HG02970 (cell line): ENCODE measurements around the gene SLC7A7.
"Not testable (repeated sequence)": the region's sequence is repeated elsewhere in the genome, so short reads cannot be mapped to it uniquely, and the experiment has no call there.

ENCODE experiments used
- ATAC-seq: cut with Tn5 transposase; IDR thresholded peaks from one replicate; pipeline ENCODE4 v1.9.1; 2021; ENCODE audit warnings: mild to moderate bottlenecking, moderate library complexity, moderate number of reproducible peaks; ENCODE audit not compliant: unreplicated experiment, low FRiP score

Gene SLC7A7

DNA sequence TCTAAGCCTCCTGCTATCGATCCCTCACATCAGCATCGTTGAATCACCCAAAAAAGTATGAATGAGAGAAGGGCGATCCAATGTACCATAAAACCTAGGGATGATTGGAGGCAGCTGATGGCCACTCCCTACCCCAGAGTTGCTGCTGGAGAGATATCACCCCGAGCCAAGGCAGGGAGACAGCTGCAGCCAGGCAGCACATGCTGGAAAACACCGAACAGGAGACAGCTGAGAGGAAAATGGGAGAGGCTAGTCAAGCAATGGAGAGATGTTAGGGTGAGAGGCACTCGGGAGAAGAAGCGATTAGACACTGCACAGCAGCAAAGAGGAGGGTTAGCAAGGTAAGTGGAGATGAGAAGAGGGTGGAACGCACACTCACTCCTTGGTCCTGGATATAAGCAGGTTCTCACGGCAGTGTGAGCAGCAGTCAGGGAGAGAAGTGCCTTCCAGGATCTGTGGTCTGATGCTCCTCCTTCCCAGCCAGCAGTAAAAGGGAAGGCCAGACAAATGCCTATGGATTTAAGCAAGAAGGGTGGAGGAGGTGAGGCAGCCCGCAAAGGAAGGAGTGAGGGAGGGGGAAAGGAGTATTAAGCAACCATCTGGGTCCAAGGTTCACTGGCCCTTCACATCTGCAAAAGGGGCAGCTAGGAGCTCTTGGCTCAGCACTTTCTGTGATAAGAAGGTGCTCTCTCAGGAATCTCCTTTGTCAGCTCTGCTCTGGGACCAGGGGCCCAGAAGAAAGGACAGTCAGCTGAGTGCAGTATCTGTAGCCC is at the start of gene SLC7A7:
TSS of gene SLC7A7 (minus strand) at position 495 of the 773 bp plus-strand sequence. CDS start 2,037 bp downstream, outside the sequence.
- no peak for ATAC-seq

GRCh38 chr14:22864979-22865378 is 49.7 kb upstream of the SLC7A7 start:
- ATAC-seq = no peak

DNA sequence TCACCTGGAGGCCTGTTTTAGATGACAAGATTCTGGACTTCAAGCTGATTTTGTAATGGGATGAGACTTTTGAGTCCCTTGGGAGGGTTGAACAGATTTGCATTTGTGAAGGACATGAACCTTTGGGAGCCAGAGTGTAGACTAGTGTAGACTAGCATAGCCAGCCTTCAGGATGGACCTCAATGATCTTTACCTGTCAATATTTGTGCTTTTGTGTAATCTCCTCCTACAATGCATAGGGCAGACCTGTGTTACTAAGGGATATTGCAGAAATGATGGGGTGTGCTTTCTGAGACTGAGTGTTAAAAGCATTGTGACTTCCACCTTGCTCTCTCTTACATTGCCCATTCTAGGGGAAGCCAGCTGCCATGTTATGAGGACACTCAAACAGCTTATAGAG is 46.4 kb upstream of the SLC7A7 start:
- no peak for ATAC-seq

DNA sequence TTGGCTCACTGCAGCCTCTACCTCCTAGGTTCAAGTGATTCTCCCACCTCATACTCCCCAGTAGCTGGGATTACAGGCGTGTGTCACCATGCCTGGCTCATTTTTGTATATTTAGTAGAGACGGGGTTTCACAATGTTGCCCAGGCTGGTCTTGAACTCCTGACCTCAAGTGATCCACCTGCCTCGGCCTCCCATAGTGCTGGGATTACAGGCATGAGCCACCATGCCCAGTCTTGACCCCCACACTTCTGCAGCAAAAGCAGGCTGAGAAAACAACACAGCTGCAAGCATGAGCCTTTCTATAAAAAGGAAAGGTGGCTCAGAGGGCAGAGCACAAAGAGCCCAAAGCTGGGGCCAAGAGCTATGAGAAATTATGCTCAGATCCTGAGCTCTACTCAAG is 45.1 kb upstream of the SLC7A7 start:
- not testable (repeated sequence) for ATAC-seq

- ATAC-seq = no peak
These were observed 41.2 kb upstream of the SLC7A7 start for GRCh38 chr14:22856428-22856827.

DNA sequence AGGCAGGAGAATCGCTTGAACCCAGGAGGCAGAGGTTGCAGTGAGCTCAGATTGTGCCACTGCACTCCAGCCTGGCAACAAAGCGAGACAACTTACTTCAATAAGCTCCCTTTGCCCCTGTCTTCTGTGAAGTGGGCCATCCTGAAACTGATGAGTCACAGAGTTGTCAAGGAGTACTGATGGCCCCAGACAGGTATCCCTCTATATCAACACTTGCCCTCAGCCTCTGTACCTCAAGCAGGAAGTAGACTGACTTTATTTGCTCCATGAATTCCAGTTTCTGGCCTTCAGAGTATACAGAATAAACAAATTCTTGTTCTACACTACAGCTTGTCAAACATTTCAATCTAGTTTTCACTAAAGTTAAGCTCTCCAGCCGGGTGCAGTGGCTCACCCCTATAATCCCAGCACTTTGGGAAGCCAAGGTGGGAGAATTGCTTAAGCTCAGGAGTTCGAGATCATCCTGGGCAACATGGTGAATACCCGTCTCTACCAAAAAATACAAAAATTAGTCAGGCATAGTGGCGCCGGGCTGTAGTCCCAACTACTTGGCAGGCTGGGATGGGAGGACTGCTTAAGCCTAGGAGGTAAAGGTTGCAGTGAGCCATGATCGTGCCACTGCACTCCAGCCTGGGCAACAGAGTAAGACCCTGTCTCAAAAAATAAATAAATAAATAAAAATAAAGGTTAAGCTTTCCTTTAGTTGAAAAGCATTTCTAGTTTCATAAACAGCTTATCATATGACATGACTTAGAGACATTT is 39.9 kb upstream of the SLC7A7 start:
- no peak for ATAC-seq

GRCh38 chr14:22854296-22854695 is 39.1 kb upstream of the SLC7A7 start:
- ATAC-seq = not testable (repeated sequence)

DNA sequence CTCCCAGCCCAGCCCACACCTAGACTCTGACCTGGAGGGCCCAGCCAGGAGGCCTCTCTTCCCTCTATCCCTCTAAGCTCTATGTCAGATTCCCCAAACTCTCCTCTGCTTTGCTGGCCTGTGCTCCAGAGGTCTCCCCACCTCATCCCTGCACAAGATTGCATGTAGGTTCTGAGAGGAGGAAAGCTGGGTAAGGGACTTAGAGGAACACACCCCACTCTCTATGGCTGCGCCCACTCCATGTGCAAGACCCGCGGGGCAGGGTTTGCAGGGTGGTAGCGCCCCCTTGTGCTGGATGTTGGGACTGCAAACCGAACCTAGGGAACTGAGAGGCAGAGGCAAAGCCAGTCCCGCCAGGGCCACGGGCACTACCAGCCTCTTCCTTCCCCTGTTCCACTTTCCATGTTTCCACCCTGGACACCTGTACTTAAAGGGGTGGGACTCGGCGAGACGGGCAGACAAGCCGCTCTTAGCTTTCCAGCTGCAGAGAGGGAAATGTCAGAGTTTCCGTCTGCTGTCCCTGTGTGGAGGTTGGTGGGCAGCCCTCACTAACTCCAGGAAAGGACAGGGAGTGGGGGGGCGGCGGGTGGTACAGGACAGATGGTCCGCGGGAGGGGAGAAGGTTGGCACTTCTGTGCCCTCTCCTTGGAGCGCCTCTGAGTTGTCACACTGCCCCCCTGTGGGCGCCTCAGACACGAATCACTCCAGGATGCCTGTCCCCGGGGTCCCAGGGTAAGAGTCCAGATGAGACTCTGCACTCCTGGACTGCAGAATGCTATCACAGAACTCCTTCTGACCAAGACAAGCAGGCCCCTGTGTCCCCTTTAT is 37.9 kb upstream of the SLC7A7 start:
- peak; percentile 68 for ATAC-seq

- ATAC-seq = no peak
These were observed 37.3 kb upstream of the SLC7A7 start for GRCh38 chr14:22852599-22852939.

DNA sequence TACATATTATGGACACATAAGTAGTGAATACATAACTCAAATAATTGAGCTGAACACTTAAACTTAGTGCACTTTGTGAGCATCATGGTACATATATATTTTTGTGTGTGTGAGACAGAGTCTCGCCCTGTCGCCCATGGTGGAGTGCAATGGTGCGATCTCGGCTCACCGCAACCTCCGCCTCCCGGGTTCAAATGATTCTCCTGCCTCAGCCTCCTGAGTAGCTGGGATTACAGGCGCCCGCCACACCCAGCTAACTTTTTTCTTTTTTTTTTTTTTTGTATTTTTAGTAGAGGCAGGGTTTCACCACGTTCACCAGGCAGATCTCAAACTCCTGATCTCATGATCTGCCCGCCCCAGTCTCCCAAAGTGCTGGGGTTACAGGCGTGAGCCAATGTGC is 36.9 kb upstream of the SLC7A7 start:
- not testable (repeated sequence) for ATAC-seq

DNA sequence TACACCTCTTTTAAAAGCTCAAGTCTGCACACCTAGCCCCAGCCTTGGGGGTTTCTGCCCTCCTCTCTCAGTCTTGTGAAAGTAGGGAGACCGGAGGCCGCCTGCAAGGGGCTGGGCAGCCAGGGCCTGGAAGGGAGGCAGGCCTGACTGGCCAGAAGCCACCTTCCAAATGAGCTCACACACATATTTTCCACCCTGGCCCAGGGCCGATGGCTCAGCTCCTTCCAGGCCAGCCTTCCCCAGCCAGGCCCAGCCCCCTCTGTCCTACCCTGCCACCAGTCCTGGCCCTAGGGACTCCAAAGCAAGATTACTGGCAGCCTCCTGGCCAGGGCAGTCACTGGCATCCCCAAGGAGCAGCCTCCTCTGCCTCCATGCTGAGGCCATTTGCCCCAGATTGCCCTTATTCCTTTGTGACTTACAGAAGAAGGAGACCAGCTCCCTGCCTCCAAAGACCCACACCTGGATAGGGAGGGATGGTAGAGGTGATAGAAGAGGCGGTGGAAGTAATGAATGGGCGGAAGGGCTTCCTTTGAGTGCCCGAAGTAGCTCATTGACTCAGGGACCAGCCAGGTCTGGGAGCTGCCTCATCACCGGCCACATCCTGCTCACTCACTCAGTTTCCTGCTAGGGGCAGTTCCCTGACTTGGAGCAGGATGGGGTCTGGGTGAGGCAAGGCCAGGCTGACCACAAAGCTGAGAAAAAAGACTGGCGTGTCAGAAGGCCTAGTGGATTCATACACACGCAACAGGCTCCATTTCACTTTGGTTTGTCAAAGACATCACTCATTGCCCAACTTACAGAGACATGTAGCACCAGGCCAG is 35.9 kb upstream of the SLC7A7 start:
- ATAC-seq = no peak

- no peak for ATAC-seq
These were observed 34.1 kb upstream of the SLC7A7 start for GRCh38 chr14:22849212-22849819.

GRCh38 chr14:22848351-22849164 is 33.3 kb upstream of the SLC7A7 start:
- no peak for ATAC-seq

DNA sequence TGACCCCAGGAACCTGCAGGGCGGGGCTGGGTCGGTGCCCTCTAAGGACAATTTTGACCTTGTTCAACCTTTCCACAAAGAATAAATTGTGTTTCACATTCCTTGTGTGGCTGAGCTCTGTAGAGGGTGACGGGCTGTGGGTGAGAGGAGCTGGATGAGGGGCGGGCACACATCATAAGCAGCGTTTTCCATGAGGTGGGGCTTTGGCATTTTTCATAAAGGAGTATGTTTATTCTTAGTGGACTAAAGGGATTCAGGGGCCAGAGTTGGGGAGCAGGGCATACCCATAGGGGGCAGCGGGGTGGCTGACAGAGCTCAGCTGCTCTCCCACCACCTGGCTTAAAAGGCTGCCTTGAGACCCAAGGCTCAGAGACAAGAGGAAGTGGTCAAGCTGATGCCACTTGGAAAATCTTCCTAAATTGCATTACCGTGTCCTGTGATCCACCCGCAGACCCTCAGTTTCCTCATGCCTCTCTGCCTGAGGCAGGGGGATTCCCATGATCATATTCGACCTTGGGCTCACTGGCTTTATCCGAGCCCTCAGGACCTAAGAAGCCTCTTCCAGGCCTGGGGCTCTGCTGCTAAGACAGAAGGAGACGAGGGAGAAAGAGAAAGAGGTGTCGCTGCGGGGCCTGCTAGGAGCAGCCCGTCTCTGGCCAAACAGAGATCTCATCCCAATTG is 32.6 kb upstream of the SLC7A7 start:
- no peak for ATAC-seq

GRCh38 chr14:22846811-22847307 is 31.6 kb upstream of the SLC7A7 start:
- no peak for ATAC-seq

- ATAC-seq = no peak
These were observed 30.8 kb upstream of the SLC7A7 start for GRCh38 chr14:22845821-22846625.

GRCh38 chr14:22845103-22845394 is 29.8 kb upstream of the SLC7A7 start:
- ATAC-seq = no peak
